DND-41 (cell line): Measurements from ENCODE around the gene SLC35D3.
"Not testable (repeated sequence)": the region's sequence is repeated elsewhere in the genome, so short reads cannot be mapped to it uniquely, and the experiment has no call there.

Experiments
- ATAC-seq: fragments of 200-7000 bp; cut with Tn5 transposase; 3 replicates; pipeline ENCODE4 v1.9.1; 2021; ENCODE audit warnings: low read depth; ENCODE audit not compliant: insufficient read depth
- DNase-seq: peaks from one replicate; pipeline ENCODE4 v3.0.0-alpha.2; 2020
- H2AFZ ChIP-seq: 2 replicates; pipeline ENCODE4 v1.6.0; 2012; ENCODE audit warnings: low read depth, low read length
- H3K27ac ChIP-seq: 2 replicates; pipeline ENCODE4 v1.5.1; 2012; ENCODE audit warnings: low read length, inconsistent platforms
- H3K27me3 ChIP-seq: fragments of 200-600 bp; sonication (generic); 2 replicates; pipeline ENCODE4 v1.6.0; 2012; ENCODE audit warnings: low read length, mild to moderate bottlenecking, inconsistent platforms; ENCODE audit not compliant: insufficient read depth, poor library complexity
- H3K36me3 ChIP-seq: 2 replicates; pipeline ENCODE4 v1.5.1; 2012; ENCODE audit warnings: low read length, inconsistent platforms; ENCODE audit not compliant: insufficient read depth
- H3K4me1 ChIP-seq: 2 replicates; pipeline ENCODE4 v1.5.1; 2012; ENCODE audit warnings: mild to moderate bottlenecking, low read length; ENCODE audit not compliant: insufficient read depth
- H3K4me2 ChIP-seq: 2 replicates; pipeline ENCODE4 v1.6.0; 2012; ENCODE audit warnings: mild to moderate bottlenecking, moderate library complexity, low read length, inconsistent platforms; ENCODE audit not compliant: insufficient read depth
- H3K4me3 ChIP-seq, 2 experiments: fragments of 200-600 bp in 1 of 2; shearing (Covaris generic) in 1 of 2; 2 replicates each; pipeline ENCODE4 v1.5.1; 2012 to 2016; ENCODE audit warnings: inconsistent platforms in 2 of 2, low read length in 2 of 2, mild to moderate bottlenecking in 2 of 2, low read depth in 1 of 2, moderate library complexity in 1 of 2
- H3K79me2 ChIP-seq: 2 replicates; pipeline ENCODE4 v1.6.0; 2012; ENCODE audit warnings: low read length, inconsistent platforms; ENCODE audit not compliant: insufficient read depth
- H3K9ac ChIP-seq: 2 replicates; pipeline ENCODE4 v1.6.0; 2012; ENCODE audit warnings: low read depth, mild to moderate bottlenecking, inconsistent platforms, low read length, moderate library complexity
- H3K9me3 ChIP-seq: 2 replicates; pipeline ENCODE4 v1.5.1; 2012; ENCODE audit warnings: low read length, moderate library complexity, mild to moderate bottlenecking, inconsistent platforms; ENCODE audit not compliant: insufficient read depth, severe bottlenecking
- H4K20me1 ChIP-seq: 2 replicates; pipeline ENCODE4 v1.6.0; 2012; ENCODE audit warnings: low read length; ENCODE audit not compliant: insufficient read depth
- EZH2 ChIP-seq: IDR thresholded peaks from 3 replicates; pipeline ENCODE4 v1.6.1; 2012; ENCODE audit warnings: borderline replicate concordance, low read depth, mild to moderate bottlenecking, moderate library complexity, low read length, inconsistent platforms; ENCODE audit not compliant: severe bottlenecking
- TF ChIP-seq, protein P1 (sequence below): IDR thresholded peaks from 2 replicates; pipeline ENCODE4 v1.5.1; 2012; ENCODE audit warnings: borderline replicate concordance, low read length, moderate library complexity, mild to moderate bottlenecking; ENCODE audit not compliant: poor library complexity, severe bottlenecking; ENCODE audit errors: extremely low read depth

Gene SLC35D3

DNA sequence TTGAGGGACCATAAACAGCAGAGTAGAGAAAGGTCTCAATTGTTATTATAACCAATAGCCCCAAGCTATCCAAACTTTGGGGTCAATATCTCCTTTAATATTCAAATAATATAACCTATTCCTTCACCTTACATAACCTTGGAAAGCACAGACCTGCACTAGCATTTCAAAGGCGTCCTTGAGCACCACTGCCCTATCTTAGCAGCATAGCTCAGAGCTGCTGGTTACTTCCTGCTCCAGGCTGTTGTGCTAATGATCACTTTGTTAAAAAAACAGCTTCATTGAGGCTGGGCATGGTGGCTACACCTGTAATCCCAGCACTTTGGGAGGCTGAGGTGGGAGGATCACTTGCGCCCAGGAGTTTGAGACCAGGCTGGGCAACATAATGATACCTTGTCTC lies 10.5 kb downstream of the SLC35D3 start:
- Histone ChIP-seq H3K4me3 (no peak overlapping the region), H3K27me3 (peaks cover 12% of the 10 kb centered on the region), H3K4me2 (no peak overlapping the region), H3K4me1 (no peaks in the 10 kb centered on the region), H3K27ac (no peak overlapping the region), H4K20me1 (no peaks in the 10 kb centered on the region), H2AFZ (no peak overlapping the region), H3K79me2 (no peaks in the 10 kb centered on the region), H3K9ac (no peak overlapping the region), H3K36me3 (no peaks in the 10 kb centered on the region), H3K9me3 (no peaks in the 10 kb centered on the region)
- TF ChIP-seq EZH2 = no peak
- TF ChIP-seq, protein P1, sequence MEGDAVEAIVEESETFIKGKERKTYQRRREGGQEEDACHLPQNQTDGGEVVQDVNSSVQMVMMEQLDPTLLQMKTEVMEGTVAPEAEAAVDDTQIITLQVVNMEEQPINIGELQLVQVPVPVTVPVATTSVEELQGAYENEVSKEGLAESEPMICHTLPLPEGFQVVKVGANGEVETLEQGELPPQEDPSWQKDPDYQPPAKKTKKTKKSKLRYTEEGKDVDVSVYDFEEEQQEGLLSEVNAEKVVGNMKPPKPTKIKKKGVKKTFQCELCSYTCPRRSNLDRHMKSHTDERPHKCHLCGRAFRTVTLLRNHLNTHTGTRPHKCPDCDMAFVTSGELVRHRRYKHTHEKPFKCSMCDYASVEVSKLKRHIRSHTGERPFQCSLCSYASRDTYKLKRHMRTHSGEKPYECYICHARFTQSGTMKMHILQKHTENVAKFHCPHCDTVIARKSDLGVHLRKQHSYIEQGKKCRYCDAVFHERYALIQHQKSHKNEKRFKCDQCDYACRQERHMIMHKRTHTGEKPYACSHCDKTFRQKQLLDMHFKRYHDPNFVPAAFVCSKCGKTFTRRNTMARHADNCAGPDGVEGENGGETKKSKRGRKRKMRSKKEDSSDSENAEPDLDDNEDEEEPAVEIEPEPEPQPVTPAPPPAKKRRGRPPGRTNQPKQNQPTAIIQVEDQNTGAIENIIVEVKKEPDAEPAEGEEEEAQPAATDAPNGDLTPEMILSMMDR = no peak
- no peak for DNase-seq
- ATAC-seq = no peak

DNA sequence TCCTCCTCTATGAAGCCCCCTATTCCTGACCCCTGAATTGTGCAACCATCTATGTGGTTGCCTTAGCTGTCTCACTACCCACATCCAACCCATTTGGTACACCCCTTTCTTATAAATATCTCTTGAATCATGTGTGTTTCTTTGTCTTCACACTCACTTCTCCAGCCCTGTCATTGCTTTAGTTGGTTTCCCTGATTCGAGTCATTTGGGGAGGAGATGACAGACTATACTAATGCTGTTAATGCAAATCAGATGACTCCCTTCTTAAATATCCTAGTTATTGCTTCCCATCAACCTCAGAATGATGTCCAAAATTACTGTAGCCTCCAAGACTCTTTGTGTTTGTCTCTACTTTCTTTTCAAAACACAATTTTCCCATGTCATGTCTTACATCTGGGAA lies 23.0 kb downstream of the SLC35D3 start:
- Histone ChIP-seq H3K27me3 (peaks cover 7% of the 10 kb centered on the region), H3K4me1 (no peaks in the 10 kb centered on the region), H3K4me2 (no peak overlapping the region), H3K9ac (no peak overlapping the region), H3K9me3 (no peaks in the 10 kb centered on the region), H3K27ac (no peak overlapping the region), H2AFZ (no peak overlapping the region), H3K79me2 (no peaks in the 10 kb centered on the region), H3K36me3 (no peaks in the 10 kb centered on the region), H4K20me1 (no peaks in the 10 kb centered on the region), H3K4me3 (no peak overlapping the region)
- no peak for DNase-seq
- no peak for TF ChIP-seq EZH2
- TF ChIP-seq, protein P1 = no peak
- ATAC-seq = no peak

DNA sequence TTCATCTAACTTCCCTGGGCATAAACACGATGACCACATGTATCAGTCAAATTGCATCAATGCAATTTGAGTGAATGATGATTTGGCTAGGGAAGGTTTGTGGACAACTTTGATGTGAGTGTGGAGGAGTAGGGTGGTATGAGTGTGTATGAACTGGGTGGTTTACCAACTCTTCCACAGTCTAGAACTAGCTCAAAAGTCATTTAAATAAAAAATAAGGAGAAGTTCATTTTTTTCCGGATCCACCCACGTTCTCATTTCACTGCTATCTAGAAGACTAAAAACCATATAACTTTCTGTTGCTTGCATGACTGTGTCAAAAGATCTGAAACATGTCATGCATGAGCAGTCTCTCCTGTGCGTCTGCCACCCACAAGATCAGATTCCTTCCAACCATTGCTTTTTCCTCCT lies 23.6 kb downstream of the SLC35D3 start:
- no peak for TF ChIP-seq EZH2
- TF ChIP-seq, protein P1 = no peak

DNA sequence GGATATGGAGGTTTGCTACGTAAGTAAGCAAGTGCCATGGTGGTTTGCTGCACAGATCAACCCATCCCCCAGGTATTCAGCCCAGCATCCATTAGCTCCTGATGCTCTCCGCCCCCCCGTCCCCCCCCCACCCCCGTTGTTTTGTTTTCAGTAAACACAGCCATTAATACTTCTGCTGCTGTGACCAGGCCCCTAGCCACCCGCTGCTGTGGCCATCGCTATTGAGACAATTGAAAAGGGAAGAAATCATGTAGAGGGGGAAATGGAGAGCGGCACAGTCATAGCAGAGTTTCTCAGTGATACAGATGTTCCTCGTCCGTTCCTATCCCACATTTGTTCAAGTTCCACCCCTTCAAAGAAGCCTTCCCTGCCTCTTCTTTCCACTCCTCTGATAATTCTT lies 24.9 kb downstream of the SLC35D3 start:
- H3K4me3 ChIP-seq = no peak overlapping the region
- H3K9ac ChIP-seq = no peak overlapping the region
- no peak overlapping the region for H3K27ac ChIP-seq
- no peak overlapping the region for H3K4me2 ChIP-seq
- TF ChIP-seq, protein P1 = no peak
- no peak for TF ChIP-seq EZH2
- H2AFZ ChIP-seq = no peak overlapping the region
- H3K36me3 ChIP-seq = no peaks in the 10 kb centered on the region
- H4K20me1 ChIP-seq = no peaks in the 10 kb centered on the region
- H3K4me1 ChIP-seq = no peaks in the 10 kb centered on the region
- DNase-seq = no peak
- no peaks in the 10 kb centered on the region for H3K9me3 ChIP-seq
- peaks cover 7% of the 10 kb centered on the region for H3K27me3 ChIP-seq
- no peak for ATAC-seq
- no peaks in the 10 kb centered on the region for H3K79me2 ChIP-seq

More for the DNA sequence above, 23.6 kb downstream of the SLC35D3 start:
- Histone ChIP-seq H3K27me3 (peaks cover 7% of the 10 kb centered on the region), H4K20me1 (no peaks in the 10 kb centered on the region), H3K9me3 (no peaks in the 10 kb centered on the region), H3K27ac (no peak overlapping the region), H3K4me1 (no peaks in the 10 kb centered on the region), H3K79me2 (no peaks in the 10 kb centered on the region), H3K36me3 (no peaks in the 10 kb centered on the region), H3K4me2 (no peak overlapping the region), H2AFZ (no peak overlapping the region), H3K9ac (no peak overlapping the region), H3K4me3 (no peak overlapping the region)
- DNase-seq = no peak
- ATAC-seq = no peak

DNA sequence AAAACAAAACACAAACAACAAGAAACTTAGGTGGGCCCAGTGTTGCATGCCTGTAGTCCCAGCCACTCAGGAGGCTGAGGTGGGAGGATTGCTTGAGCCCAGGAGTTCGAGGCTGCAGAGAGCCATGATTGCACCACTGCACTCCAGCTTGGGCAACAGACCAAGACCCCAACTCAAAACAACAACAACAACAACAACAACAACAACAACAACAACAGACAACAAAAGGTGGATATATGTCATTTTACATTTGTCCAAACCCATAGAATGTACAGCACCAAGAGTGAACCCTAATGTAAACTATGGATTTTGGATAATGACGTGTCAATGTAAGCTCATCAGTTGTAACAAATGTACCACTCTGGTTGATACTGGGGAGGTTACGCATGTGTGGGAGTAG lies 27.9 kb downstream of the SLC35D3 start:
- H3K27me3 ChIP-seq, H2AFZ ChIP-seq, H3K9me3 ChIP-seq, H3K27ac ChIP-seq, H3K36me3 ChIP-seq, ATAC-seq, H3K79me2 ChIP-seq, H3K4me2 ChIP-seq, H3K4me1 ChIP-seq, H3K4me3 ChIP-seq, H3K9ac ChIP-seq, H4K20me1 ChIP-seq, DNase-seq: not testable (repeated sequence)
